ENCODE data around the gene RPS21. TPM values are rescaled to one million over a fixed set of nuclear protein-coding genes. Genes with fewer than 3 reads are reported as not detected.
A peak's percentile ranks its signal among the peaks of the same experiment; 100 is the strongest.

The RPS21 gene
- total and polyA plus RNA-seq, 2 of the 13 experiments (the other 11 are each of a cell fraction or from before 2014, with no cell fraction given), result 2,647 to 11,063 TPM

DNA sequence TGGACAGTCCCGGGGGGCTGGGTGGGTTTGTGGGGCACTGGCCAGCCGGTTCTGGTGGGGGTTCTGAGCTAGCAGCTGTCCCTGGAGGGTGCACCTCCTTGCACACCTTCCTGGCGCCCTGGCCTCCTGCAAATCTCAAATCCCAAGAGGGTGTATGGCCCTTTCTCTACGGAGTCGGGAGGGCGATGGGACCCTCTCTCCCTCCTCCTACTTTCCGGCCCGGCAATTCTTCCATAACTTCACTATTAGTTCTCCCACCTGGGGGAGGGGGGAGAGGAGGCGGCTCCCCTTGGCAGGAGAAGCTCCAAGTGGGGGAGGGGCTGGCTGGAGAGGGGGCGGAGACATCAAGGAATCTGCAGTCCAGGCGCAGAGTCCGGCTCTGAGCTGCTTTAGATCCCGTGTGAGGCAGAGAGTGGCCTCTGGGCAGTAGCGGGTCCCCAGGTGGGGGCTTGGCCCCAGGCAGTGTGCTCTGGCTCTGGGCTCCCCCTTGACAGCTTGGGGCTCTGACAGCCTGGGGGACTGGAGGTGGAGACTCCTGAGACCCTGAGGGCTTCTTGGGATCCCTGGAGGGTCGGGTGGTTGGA, 18.4 kb upstream of the RPS21 start (continued):
- TF ChIP-seq PCBP1 (IDR thresholded peaks at IDR 0.05; ENCODE audit: borderline replicate concordance, low read depth, low read length) (no peak; the same call in 1 of the 2 replicates), ZNF781 (CRISPR knock-in tag; IDR thresholded peaks at IDR 0.05; ENCODE audit: borderline replicate concordance, not compliant biosample characterization) (no peak), ZNF407 (CRISPR knock-in tag; IDR thresholded peaks at IDR 0.05; ENCODE audit: not compliant biosample characterization) (no peak), NFATC3 (CRISPR knock-in tag; IDR thresholded peaks at IDR 0.05) (no peak), RBM39 (IDR thresholded peaks at IDR 0.05; ENCODE audit: low read depth, low read length, poor library complexity, severe bottlenecking) (peak; percentile 58), ZNF317 (CRISPR knock-in tag; IDR thresholded peaks at IDR 0.05) (0 out of 2 replicates have a peak, but pooled peaks have one; percentile 42), E2F2 (CRISPR knock-in tag; IDR thresholded peaks at IDR 0.05; ENCODE audit: borderline replicate concordance) (peak; percentile 8; the same call in 1 of the 2 replicates), HDAC2 (CRISPR knock-in tag; IDR thresholded peaks at IDR 0.05) (0 out of 2 replicates have a peak, but pooled peaks have one; percentile 6), ZFP90 (CRISPR knock-in tag; IDR thresholded peaks at IDR 0.05; ENCODE audit: borderline replicate concordance) (0 out of 2 replicates have a peak, but pooled peaks have one; percentile 11), AGO2 (optimal IDR thresholded peaks at IDR 0.05; ENCODE audit: low read depth, low read length) (no peak), ETV6 (CRISPR knock-in tag; conservative IDR thresholded peaks at IDR 0.05) (no peak), ZBTB3 (CRISPR knock-in tag; IDR thresholded peaks at IDR 0.05; ENCODE audit: borderline replicate concordance, low read depth) (no peak), SKIL (CRISPR knock-in tag; IDR thresholded peaks at IDR 0.05; ENCODE audit: borderline replicate concordance) (peak; percentile 67; the same call in 1 of the 2 replicates), KDM6A (CRISPR knock-in tag; IDR thresholded peaks at IDR 0.05; ENCODE audit: low read depth) (peak; percentile 87)
- TF ChIP-seq, protein P1, sequence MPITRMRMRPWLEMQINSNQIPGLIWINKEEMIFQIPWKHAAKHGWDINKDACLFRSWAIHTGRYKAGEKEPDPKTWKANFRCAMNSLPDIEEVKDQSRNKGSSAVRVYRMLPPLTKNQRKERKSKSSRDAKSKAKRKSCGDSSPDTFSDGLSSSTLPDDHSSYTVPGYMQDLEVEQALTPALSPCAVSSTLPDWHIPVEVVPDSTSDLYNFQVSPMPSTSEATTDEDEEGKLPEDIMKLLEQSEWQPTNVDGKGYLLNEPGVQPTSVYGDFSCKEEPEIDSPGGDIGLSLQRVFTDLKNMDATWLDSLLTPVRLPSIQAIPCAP (CRISPR knock-in tag; IDR thresholded peaks at IDR 0.05; ENCODE audit: low read depth), result no peak

All from HepG2 (cell line).